HG02884 (cell line): ENCODE data around the gene ISOC2.
"Not testable (repeated sequence)": the region's sequence is repeated elsewhere in the genome, so short reads cannot be mapped to it uniquely, and the experiment has no call there.

Experiments
- ATAC-seq: cut with Tn5 transposase; IDR thresholded peaks from one replicate; pipeline ENCODE4 v1.9.1; 2021; ENCODE audit warnings: mild to moderate bottlenecking, moderate library complexity; ENCODE audit not compliant: unreplicated experiment

Gene ISOC2, protein sequence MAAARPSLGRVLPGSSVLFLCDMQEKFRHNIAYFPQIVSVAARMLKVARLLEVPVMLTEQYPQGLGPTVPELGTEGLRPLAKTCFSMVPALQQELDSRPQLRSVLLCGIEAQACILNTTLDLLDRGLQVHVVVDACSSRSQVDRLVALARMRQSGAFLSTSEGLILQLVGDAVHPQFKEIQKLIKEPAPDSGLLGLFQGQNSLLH

DNA sequence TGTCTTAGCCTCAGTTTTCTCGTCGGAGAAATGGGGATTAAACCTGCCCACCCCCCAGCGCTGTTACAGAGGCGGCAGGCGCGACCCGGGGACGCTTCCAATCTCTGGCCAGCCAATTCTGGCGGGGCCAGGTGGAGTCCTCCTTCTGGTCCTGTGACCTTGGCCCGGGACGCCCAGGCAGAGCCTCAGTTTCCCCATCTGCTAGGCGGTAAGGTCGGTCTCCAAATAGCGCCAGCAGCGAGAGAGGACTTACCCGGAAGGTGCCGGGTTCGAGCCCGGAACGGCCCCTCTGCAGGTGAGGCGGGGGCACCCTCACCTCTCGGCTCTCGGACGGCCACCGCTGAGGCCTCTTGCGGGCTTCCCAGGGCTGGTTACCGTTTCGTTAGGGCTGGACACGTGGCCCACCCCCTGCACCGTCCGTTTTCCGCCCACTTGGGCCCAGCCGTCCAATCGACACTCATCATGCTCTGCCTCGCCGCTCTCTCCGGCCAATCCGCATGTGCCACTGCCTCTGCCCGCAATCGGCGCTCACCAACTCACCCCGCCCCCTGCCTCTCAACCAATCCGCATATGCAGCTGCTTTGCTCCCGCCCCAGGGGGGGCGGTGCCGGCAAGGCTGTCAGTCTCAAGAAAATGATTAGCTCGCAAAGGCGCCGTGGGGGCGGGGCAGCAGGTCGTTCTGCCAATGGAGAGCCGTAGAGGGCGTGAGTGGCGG, at the start of gene ISOC2:
Gene ISOC2, minus strand, starts transcription at position 384 of the 715 bp plus-strand sequence. CDS start 5,156 bp downstream, outside the sequence.
- ATAC-seq, result peak; percentile 85

DNA sequence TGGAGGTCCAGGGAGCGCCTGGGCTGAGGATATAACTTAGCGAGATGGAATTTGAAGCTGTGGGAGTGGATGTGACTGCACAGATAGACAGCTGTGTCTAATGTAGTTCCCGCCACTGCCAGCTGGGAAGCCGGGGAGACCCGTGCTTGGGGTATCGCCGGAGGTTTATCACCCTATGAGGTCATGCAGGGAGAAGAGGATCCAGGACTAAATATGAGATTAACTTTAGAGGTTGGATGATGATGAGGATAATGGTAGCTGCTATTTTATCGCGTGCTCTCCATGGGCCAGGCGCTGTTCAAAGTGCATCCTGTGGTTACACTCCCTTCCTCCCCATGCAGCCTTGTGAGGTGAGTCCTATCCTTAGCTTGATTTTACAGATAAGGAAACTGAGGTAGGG, 46.7 kb upstream of the ISOC2 start:
- no peak for ATAC-seq

DNA sequence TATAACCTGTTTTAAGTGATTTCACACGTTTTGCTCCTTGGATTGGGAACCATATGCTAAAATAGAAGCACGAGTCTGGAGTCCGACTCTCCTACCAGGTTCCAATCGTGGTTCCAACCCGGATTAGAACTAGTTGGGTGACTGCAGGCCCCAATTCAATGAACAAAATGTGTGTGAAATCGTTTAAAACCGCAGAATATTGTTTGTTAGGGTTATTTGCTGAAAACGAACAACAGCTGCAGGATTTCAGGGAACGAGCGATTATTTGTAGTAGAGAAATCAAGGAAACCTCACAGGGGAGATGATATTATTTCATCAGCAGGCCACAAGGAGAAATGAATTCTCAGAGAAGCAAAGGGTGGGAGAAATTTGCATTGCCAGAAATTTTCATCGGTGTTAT, 43.5 kb upstream of the ISOC2 start:
- no peak for ATAC-seq

DNA sequence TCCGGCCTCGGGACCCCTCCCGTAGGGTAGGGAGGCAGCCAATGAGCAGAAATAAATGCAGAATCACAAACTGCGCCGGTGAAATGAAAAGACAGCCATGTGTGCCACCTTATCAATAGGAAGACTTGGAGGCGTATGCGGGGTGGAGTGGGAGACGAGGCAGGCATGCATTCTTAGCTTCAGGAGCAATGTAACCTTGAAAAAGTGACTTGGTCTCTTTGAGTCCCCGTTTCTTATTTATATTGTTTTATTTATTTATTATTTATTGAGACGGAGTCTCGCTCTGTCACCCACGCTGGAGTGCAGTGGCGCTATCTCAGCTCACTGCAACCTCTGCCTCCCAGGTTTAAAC, 42.8 kb upstream of the ISOC2 start:
- ATAC-seq, result no peak

DNA sequence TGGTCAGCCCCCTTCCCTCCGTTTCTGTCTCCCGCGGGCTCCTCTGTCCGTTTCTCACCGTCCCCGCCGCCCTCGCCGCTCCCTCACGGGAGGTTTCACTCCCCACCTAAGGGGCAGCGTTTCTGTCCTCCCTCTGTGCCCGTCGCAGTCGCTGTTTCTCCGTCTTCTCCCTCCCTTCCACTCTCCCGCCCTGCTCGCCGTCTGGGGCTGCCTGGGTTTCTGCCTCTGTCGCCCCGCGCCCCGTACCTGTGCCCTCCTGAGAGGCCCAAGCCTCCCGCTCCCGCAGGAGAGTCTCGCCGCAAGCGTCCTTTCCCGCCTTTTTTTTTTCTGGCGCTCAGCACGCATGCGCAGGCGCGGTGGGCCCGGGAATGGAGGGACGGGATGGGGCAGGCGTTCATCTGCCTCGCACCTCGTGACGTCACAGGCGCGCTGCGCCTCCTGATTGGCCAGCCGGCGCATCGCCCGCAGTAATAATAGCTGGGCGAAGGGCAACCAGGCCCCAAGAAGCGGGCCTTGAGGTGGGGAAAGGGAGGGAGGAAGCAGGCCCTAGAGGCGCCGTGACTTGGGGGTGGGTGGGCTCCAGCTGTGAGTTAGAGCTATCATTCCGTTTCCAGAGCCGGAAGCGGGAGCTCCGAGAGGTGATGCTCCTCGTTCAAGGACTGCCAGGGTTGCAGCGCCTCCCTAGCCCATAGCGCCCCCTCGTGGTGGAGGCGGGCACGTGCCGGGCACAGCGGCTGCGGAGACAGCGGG, 42.2 kb upstream of the ISOC2 start:
- ATAC-seq, result peak; percentile 85

DNA sequence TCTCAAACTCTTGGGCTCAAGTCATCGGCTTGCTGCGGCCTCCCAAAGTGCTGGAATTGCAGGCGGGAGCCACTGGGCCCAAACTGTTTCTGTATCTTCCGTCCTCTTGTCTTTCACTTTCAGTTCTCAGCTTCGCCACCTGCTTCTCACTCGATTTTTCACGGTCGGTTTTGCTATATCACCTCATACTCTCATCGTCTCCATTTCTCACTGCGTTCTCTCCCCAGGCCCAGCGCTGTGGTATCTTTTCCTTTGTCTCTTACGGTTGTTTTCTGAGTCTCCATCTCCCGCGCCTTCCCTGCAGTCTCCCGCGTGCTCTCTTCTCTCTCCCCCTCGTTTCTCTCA, 41.7 kb upstream of the ISOC2 start:
- ATAC-seq, result no peak

DNA sequence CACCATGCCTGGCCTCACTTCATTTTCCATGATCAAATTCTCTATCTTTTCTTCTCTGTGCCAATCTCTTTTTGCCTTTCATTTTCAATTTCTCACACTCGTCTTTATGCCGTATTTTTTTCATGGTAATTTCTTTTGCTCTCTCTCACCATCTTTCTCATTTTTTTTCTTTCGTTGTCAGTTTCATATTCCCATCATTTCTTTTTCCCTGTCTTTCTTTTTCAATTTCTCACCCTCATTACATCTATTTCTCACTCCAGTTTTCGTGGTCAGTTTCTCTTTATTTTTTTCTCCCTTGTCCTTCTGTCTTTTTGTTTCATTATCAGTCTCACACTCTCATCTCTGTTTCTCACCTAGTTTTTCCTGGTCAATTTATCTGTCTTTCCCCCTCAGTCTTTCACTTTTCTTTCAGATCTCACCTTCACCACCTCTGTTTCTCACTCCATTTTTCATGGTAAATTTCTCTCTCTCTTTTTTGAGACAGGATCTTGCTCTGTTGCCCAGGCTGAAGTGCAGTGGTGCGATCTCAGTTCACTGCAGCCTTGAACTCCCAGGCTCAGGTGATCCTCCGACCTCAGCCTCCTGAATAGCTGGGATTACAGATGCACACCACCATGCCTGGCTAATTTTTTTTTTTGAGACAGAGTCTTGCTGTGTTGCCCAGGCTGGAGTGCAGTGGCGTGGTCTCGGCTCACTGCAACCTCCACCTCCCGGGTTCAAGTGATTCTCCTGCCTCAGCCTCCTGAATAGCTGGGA, 40.9 kb upstream of the ISOC2 start:
- ATAC-seq, result no peak

DNA sequence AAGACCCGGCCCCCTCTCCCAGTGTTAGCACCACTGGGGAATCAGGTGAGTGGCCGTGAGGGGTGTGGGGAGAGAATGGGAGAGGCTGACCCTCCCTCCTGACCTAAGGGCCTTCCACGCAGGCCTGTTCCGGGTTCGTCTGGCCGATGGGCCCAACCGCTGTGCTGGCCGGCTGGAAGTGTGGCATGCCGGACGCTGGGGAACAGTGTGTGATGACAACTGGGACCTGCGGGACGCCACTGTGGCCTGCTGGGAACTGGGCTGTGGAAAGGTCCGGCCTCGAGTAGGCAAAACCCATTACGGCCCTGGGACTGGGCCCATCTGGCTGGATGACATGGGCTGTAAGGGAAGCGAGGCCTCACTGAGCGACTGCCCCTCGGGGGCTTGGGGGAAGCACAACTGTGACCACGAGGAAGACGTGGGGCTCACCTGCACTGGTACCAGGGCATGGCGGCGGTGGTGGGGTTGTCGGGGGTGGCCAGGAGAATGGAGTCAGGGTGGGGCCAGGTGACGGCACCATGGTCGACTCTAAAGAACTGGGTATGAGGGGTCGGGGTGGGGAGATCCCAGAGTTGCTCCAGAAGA, 39.0 kb upstream of the ISOC2 start:
- ATAC-seq, result no peak

DNA sequence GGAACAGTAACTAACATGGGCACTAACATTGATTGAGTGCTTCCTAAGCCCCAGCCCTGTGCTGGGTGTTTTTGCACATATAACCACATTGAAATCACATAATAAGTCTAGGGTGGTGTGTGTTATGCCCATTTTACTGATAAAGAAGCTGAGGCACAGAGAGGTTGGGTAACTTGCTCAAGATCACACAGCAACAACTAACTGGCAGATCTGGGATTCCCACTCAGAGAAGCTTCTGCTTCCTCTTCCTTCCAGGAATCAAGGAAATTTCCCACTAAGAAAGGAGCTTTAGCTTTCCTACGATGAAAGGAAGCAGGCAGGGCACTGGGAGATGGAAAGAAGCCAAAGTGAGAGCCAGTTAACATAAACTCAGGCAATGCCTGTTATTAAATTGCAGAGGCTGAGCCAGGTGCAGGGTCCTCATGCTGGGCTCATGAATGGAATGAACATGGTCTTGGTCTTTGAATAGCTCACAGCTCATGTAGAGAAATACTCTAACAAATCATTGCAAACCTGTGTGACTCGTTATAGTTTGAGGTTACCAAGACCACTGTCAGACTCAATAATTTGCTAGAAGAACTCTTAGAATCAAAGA, 36.9 kb upstream of the ISOC2 start:
- ATAC-seq, result no peak

DNA sequence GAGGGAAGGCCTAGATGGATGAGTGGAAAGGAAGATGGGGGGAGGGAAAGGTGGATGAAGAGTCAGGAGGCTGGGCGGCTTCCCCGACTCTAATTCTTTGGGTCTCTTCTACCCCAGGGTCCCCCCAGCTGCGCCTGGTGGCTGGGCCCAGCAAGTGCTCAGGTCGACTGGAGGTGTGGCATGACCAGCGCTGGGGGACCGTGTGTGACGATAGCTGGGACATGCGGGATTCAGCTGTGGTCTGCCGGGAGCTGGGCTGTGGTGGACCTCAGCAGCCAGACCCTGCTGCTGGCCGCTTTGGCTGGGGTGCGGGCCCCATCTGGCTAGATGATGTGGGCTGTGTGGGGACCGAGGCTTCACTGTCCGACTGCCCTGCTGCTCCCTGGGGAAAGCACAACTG, 36.3 kb upstream of the ISOC2 start:
- ATAC-seq, result no peak

DNA sequence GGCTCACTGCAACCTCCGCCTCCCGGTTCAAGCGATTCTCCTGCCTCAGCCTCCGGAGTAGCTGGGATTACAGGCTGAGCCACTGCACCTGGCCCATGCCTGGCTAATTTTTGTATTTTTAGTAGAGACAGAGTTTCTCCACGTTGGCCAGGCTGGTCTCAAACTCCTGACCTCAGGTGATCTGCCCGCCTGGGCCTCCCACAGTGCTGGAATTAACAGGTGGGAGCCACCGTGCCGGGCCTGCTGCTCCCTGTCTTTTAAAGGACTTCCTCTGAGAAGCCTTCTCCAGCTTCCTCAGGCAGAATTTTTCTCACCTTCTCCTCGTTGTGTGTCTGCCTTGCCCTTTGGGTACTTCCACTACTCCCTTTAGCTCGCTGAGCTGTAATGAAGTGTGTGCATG, 35.4 kb upstream of the ISOC2 start:
- not testable (repeated sequence) for ATAC-seq

DNA sequence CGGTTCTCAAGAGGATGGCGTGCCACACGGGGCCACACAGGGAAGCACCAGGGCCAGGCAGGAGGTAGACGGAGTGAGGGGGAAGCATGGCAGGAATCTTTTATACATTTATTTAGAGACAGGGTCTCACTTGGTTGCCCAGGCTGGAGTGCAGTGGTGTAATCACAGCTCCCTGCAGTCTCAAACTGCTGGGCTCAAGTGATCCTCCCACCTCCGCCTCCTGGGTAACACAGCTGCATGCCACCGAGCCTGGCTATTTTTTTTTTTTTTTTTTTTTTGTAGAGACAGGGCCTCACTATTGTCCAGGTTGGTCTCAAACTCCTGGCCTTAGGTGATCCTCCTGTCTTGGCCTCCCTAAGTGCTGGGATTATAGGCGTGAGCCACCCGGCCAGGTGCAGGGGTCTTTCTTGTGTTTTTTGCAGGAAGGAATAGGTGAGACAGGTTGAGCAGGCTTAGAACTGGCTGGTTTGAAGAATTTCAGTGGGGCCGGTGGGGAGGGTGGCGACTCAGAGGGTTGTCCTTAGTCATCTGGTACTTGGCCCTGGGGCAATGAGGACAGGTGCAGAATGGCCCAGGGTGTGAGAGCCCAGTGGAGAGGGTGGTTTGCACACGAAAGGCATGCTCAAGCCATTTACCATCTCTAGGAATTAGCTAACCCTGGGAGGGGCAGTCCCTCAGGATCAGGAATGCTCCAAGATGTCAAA, 34.4 kb upstream of the ISOC2 start:
- no peak for ATAC-seq

DNA sequence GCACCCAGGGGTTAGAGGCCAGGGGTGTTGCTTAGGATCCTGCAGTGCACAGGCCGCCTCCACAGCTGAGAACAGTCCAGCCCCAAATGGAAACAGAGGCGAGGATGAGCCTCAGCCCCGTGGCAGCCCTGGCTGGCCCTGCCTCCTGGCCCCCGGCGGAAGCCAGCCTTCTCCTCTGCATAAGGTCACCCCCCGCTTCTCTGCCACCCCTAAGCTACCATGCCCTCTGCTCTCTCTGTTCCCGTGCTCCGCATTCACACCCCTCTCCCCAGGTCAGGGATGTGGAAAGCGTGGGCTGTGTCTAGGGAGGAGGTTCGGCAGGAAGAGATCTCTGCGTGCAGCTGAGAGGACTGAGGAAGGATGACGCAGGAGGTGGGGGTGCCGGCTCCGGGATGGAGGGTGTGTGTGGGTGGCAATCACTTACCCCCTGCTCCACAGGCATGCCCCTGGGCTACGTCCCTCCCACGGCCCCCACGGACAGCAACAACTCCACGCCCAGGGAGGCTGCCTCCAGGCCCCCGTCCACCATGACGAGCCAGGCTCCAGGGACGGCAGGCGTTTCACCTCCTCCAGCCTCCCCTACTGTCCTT, 32.8 kb upstream of the ISOC2 start:
- no peak for ATAC-seq

DNA sequence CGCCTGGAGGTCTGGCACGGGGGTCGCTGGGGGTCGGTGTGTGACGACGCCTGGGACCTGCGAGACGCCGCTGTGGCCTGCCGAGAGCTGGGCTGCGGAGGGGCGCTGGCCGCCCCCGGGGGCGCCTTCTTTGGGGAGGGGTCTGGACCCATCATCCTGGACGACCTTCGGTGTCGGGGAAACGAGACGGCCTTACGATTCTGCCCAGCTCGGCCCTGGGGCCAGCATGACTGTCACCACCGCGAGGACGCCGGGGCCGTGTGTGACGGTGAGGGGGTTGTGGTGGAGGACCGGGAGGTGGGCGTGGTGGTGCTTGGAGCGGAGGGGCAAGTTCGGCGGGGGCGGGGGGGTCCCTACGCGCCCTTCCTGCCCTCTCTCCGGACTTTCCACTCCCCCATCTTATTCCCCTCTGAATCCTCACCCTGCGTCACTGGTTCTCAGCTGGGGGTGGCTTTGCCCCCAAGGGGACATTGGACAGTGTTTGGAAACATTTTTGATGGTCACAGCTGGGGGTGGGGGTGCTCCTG, 32.3 kb upstream of the ISOC2 start:
- ATAC-seq, result no peak

DNA sequence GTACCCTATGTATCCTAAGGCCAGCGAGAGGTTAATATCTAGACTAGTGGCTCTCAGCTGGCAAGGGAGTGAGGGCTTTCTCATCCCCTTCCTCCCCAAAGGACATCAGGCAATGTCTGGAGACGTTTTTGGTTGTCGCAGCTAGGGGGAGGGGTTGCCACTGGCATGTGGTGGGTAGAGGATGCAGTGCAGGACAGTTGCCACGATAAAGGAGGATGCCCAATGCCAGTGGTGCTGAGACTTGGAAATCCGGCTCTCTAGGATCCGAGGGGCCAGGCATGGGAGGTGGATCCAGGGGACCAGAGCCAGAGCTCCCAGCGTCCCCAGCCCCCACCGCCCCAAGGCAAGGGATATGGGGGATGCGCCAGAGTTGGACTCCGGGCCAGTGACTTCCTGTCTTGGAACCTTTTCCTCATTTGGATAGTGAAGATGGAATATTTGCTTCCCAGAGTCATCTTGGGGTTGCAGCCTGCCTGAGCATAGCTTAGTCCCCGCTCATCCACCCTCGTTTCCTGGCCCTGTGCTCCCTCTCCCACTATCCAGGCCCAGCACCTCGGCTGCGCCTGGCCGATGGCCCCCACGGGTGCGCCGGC, 31.7 kb upstream of the ISOC2 start:
- ATAC-seq, result no peak

DNA sequence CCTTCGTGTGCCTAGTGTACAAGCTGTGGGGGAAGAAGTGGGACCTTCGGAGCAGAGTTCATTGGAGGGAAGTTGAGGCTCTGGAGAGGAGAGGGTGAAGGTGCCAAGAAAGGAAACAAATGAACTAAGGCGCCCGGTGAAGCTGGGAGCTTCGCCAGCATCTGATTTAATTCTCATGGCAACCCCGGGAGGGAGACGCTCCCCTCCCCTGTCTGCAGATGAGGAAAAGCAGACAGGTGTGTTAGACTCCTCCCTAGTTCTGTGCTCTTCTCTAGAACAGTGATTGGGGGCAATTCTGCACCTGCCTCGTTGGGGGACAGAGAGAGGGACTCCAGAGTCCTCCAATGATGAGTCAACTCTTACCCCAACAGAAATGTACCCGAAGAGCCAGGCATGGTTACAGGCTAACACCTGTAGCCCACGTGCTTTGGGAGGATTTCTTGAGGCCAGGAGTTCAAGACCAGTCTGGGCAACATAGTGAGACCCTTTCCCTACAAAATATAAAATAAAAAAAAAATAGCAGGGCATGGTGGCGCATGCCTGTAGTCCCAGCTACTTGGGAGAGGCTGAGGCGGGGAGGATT, 31.0 kb upstream of the ISOC2 start:
- no peak for ATAC-seq

DNA sequence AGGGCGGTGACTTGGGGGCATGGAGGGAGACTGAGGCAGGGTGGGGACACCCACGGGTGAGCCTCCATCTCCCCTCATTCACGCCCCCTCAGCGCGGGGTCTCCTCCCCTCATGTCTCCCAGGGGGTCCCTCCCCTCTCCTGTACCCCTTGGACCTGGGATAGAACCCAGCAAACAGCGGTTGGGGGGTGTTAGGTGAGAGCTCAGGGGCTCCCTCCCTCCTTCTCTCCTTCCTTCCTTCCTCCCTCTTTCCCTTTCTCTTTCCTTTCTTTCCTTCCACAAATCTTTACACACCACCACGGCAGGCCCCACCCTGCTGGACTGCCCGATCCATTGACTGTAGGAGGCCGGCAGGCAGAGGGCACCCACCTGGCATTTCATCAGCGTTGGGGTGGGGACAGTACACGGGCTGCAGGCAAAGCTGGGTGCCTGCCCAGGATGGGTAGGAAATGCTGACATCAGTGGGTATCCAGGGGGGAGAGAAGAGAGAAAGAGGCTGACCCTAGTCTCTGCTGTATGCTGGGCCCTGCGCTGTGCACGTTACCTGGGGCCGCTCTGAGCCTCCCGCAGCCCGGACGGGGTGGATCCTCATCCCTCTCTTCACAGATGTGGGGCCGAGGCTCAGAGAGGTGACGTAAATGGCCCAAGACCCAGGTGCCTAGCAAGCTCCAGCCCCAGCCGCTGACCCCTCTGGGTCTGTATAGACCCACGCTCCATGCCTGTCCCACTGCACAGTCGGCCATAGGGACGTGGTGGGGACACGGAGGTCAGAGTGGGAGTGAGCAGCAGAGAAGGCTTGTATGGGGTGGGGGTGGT, 30.3 kb upstream of the ISOC2 start:
- no peak for ATAC-seq
